ENCODE measurements around the gene TTLL1.

TTLL1 gene

DNA sequence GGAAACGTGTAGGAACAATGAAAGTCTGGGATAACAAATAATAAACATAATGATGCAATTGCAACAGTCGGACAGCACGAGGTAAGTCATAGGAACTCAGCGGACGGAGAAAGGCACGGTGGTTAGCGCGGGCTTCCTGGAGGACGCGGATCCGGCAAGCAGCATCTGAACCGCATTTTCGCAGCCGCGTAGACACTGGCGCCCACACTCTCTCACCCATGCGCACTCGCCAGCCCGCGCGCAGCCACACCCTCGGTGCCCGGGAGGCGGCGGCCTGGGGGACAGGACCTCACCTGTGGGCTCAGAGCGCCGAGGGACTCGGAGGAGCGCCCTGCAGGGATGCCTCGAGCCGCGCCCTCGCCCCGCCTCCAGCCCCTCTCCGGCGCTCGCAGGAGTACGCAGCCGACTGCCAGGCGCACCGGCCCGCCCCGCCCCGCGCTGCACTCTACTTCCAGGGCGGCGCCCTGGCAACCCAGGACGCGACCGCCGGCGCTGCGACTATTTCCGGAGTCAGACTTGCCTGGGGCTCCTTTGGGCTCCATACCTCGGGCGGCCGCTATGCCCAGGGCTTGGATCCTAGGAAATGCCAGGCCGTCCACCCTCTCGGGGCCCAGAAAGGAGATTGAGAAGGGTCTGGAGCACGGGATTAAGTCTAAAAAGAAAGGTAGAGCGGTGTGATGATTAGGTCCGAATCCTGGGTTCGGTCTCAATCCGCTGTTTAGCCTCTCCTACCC lies at the start of gene TTLL1:
TSS of gene TTLL1 (minus strand) at position 408 of the 734 bp plus-strand sequence. CDS start 13,805 bp downstream, outside the sequence.
- peak; percentile 61 for DNase-seq

DNA sequence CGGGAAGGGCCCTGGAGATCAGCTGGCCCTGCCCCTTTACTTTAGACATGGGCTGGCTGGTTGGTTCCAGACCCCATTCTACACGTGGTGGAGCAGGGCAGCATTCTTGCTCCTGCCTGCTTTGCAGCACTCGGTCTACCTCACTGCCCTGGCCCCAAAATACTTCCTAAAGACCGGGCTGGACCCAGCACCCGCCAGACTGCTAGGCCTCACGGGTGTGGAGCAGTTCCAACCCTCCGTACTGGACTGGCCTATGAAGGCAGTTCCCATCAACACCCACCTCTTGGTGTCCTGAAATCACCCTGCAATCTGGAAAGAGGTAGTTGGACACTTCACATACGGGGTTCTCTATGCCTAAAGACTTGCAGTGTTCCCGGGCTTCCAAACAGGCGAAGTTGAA lies 47.6 kb upstream of the TTLL1 start:
- DNase-seq, result no peak

DNA sequence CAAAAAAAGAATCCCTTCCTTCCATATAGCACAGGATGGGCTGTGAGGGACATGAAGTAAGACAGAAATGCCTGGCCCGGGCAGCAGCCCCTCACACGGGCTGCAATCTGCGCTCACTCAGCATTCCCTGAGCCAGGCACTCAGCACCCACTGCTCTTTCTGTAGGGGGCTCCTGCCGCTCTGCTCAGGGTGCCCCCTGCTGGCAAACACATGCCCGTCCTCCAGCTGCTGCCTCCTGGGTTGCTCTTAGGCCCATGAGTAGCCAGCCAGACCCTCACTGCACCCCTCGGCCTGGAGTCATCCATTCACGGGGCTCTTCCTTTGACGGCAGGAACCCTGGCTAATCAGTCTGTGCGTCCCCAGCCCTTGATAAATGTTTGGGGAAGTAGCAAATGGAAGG lies 47.1 kb upstream of the TTLL1 start:
- DNase-seq, result no peak

DNA sequence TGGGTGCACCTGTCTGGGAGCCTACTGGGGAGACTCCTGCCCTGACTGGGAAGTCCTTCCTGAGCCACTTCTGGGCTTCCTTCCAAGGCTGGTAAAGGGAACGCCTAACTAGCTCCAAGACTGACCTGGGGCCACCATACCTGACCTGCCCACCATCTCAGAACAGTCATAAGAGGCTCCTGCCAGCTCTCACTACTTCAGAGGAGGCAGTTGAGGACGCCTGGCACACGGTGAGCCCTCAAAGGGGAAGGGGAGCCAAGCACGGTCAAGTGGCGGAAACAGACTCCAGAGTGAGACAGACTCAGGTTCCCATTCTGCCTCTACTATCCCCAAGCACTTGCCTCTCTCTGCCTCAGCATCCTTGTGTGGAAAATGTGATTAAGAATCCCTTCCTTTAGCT lies 46.4 kb upstream of the TTLL1 start:
- DNase-seq, result no peak

DNA sequence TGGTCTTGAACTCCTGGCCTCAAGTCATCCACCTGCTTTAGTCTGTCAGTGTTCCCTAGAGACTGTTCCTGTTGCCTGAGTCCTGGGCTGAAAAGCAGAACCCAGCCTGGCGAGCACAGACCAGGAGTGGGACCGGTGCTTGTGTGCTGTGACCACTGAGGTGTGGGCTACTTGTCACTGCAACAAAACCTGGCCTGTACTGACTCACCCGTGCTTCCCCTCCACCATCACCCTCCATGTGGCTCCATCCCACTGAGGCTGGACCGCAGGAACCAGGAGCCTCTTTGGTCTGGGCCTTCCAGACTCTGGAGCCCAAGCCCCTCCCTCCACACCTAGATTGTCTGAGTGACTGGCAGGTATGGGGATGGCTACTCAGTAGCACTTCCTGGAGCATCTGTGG lies 45.4 kb upstream of the TTLL1 start:
- DNase-seq, result no peak

DNA sequence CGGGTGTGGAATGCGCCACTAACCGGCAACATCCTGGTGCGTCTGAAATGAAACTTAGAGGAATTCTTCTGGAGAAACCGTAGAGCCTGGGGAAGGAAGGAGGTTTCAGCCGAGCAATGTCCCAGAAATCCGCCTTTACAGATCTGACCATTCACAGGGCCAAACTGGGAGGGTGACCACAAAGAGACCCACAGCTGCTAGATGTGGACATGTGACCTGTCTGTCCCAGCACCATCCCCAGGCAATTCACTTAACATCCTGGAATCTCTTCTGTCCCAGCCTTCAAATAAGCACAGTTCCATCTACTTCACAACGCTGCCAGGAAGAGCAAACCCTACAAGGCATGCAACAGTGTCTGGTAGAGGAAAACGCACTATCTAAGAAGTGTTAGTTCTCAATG lies 44.2 kb upstream of the TTLL1 start:
- DNase-seq, result no peak

DNA sequence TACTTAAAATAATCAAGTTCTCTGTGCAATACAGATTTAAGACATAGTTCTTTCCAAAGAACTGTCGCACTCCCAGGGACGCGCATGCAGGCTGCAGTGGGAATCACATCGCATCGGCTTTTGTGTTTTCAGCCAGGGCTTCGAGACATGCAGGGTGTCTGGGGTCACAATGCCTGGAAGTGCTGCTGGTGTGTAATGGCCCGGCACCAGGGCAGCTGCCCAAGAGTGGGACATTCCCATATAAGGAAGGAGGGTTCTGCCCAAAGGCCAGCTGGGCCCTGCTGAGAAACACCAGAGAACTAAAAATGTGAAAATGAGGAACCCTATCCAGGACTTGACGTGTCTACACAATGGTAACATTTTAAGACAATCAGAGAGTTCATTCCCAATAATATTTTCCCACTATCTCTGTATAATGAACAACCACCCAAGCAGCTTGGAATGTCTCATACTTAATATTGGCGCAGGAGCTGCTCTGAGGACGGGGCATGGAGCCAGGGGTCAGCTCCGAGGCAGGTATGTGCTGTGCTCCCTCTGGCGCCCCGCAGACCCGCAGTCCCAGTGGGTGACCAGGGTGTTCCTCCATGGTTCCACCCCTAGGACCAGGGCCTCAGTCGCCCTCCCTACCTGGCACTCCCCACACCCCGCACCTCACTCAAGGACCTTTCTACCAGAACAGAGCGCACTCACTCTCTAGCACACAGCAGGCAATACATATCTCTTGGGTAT lies 42.7 kb upstream of the TTLL1 start:
- no peak for DNase-seq

DNA sequence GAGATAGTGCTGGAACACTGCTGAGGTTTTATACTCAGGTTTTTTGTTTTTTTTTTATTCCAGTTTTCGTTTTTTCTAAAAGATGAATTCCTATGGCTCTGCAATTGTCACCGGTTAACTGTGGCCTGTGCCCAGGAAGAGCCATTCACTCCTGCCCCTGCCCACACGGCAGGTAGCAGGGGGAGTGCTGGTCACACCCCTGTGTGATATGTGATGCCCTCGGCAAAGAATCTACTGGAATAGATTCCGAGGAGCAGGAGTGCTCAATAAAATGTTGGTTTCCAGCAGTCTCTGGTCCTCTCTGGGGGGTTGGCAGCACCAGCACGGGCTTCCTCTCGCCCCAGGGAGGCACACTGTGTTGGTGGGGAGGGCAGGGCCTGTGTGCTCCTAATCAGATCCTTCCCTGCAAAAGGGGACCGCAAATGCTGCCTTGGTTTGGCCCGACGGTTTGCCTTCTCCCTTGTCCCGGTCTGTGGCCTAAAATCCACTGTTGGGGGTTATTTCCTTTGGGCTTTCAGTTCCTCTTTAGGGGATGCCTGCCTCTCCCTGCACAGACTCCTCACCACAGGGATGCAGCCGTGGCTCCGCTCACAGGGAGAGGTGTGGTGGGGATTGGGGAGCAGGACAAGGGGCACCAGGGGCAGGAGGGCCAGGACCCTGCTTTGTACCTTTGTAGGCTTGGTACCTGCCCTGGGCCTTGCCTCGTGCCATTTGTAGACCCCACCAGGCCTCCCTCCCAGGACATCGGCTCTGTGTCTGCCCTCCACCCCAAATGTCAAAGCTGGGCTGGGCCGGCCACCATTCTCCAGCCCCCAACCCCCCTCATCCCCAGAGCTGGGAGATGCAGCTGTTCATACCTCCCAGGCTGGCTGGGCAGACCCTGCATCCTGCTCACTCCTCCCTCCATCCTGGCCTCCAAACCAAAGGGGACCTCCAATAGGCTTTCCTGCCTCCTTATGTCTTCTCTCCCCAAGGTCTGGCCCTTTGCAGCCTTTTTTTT lies 40.5 kb upstream of the TTLL1 start:
- DNase-seq, result no peak

DNA sequence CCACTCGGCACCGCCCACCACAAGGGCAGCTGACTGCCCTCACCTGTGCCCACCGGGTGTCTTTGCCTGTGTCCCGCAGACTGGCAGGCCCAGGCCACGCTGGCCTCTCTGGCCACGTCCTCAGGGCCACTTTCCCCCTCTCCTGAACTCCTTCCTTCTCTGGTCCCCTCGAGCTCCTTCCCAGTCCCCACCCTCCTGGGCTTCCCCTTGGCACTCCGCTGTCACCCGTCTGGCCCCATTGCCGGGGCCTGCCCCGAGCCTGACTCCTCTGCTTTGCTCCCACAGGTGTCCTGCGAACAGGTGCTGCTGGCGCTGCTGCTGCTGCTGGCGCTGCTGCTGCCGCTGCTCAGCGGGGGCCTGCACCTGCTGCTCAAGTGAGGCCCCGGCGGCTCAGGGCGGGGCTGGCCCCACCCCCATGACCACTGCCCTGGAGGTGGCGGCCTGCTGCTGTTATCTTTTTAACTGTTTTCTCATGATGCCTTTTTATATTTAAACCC lies 39.8 kb upstream of the TTLL1 start:
- no peak for DNase-seq

DNA sequence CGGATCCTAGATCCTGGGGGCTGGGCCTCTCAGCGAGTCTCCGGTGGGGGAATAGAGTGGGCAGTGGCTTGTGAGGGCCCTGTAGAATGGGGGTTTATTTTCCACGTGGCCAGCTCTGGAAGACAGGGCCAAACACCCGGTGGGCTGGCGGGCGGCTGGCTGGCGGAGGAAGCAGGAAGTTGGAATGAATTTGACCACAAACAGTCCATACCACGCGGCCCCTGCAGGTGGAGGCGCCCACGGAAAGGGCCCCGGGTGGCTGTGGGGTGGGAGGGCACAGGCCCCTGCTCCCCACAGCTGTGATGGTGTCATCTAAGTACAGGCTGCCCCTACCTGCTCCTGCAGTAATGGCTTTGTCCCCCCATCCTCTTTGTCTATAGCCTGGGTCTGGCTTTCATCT lies 38.9 kb upstream of the TTLL1 start:
- DNase-seq, result no peak

DNA sequence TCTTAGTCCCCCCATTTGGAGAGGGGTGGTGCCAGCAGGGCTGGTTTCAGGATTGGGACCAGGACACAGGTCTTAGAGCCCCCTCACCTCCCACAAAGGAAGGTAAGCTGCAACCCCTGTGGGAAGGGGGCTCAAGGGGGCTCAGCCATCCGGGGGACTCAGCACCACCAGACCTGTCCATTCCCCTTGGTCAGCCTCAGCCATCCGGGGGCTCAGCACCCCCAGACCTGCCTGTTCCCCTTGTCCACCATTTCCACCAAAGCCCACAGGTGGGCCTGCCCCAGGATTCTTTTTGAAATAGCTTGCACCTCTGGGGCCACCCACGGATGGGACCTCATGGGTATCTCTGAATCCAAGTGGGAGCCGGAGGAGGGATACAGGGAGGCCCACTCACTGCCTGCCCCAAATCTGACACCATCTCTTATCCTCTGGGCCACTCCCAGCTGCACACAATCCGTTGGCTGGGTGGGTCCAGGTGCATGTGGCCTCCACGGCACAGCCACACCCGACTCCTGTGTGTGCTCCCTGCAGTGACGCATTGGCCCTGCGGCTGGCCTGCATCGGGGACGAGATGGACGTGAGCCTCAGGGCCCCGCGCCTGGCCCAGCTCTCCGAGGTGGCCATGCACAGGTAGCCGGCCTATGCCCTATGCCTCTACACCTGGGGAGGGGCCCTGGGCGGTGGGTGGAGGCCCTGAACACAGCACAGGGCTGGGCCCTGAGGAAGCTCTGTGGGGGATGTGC lies 38.1 kb upstream of the TTLL1 start:
- DNase-seq, result no peak

DNA sequence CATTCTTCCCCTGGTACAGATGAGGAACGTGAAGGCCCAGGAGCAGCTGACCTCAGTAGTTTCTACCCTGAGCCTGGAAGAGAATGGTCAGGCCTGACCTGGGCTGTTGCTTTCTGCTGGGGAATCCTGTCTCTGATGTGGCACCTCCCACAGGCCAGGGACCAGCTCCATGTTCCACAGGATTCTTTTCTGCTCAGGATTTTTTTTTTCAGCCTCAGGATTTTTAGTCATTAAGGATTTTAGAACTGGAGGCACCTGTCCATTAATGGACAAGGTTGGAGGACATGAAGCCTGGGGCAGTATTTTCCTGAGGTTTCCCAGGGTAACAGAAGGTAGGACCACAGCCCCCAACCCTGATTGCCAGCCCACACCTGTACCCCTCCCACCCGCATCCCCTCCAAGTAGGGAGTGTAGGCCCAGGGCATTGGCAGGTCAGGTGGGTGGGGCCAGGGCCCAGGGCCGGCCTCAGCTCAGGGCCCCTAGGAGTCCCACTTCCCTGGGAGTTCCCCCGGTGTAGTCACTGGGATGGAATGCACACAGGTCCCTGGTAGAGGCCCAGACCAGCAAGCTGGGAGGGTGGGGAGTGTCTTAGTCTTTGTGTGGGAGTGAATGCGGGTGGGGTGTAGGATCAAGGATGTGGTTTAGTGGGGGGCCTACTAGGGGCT lies 37.4 kb upstream of the TTLL1 start:
- DNase-seq, result no peak

DNA sequence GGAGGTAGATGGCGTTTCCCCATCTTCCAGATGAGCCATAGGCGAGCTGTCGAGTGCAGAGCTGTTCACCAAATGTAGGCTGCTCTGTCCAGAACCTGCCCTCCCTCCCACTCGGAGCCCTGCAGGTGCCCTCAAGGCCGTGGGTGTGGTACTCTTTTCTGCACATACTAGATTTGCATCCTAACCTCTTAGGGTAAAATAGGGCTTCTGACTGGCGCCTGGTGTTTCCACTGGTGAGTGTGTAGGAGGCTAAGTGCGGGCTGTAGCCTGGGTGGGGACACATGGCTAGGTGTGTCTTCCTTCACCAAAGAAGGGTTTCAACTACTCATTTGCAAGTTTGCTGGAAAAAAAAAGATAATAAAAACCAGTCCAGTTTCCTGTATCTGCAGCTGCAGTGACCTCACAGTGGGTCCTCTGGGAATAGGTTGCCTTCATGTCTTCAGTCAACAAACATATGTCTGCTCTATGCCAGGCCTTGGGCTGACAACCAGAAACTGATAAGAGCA lies 29.8 kb upstream of the TTLL1 start:
- no peak for DNase-seq

DNA sequence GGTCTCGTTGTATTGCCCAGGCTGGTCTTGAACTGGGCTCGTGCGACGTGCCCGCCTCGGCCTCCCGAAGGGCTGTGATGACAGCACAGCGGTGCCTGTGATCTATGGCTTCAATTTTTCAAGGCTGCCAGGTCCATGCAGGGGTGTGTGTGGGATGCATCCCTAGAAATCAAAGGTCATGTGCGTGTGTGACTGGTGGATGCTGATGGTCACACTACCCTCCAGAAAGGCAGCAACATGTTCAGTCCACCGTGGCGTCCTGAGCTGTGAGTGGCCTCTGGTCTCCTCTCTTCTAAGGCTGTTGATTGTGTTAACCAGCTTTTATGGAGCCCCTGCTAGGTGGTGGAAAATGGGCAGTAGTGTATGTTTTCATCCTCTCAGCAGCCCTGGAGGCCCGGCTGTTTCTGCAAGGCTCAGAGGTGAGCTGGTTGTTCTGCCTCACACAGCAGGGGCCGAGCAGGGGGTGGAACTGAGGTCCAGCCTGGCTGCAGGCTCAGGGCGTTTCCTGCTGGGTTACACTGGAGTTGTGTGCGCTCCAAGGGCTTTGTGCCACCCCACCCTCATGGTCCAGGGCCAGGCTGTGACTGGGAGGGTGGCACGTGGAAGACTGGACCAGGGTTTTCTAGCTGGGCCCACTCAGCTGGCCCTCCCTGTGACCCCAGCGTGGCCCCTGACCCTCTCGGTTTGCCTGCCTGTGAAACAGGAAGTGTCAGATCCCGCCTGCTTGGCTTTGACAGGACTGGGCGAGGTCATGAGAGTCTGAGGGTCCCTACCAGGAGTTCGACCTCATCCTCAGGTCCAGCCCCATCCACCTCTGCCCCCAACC lies 29.0 kb upstream of the TTLL1 start:
- no peak for DNase-seq

DNA sequence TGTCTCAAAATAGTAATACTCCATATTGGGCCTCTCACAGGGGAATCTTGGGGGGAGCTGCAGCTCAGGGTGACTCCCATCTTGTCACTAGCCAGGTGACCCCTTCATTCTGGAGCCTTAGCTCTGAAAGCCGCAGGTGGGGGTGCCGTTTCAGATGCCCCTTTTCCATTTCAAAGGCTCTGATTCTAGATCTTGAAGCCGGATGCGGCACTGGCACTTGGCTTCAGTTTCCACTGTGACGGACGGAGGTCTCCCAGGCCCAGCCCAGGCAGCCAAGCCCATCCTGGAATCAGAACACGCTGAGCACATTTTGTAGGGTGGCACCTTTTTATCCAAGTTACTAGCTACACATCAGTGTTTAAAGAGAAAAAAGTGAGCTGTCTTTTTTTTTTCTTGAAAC lies 27.7 kb upstream of the TTLL1 start:
- DNase-seq, result no peak

DNA sequence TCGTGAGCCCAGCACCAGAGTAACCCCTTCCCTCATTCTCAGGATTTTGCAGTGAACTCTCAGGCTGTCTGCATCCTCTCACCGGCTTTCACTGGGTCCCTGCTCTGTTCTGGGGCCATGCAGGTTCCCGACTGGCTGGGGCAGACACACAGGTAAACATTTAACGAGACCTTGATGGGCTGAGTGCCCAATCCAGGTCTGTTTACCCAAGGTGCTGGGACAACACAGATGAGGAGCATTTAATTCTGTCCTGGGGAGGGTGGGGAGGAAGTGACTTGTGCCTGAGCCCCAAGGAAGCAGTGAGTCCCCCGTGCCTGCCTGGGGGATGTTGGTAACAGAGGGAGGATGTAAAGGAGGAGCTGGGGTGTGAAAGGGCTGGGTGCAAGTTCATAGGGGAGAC lies 25.8 kb upstream of the TTLL1 start:
- no peak for DNase-seq

DNA sequence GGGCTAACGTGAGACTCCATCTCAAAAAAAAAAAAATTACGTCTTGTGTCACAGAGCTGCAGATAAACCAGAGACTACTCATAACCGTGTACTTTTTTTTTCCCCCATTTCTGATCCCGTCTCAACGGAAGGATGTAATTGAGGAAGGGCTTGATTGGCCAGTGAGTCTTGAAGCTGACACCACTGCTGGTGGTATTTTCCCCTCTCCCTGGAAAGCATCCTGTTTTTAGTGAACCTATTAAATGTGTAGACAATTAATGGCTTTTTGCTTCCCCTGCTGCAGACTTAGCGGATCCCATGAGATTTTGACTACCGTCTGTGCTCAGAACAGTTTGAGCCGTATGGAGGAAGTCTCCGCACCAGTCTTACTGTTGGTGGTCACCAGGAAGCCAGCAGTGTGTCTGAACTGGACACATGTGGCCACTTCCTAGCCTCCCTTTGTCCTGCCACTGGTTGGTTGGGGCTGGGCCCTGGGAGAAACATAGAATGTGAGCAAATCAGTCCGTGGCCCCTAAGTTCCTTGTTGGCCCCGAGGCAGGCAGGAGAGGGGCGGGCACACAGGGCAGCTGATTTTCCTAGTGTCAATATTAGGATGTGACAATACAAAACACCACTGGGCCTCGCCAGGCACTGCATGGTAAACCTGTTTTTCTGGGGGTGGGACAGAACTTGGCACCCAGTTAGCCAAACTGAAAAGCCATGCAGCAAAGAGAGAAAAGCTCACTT lies 24.5 kb upstream of the TTLL1 start:
- no peak for DNase-seq

DNA sequence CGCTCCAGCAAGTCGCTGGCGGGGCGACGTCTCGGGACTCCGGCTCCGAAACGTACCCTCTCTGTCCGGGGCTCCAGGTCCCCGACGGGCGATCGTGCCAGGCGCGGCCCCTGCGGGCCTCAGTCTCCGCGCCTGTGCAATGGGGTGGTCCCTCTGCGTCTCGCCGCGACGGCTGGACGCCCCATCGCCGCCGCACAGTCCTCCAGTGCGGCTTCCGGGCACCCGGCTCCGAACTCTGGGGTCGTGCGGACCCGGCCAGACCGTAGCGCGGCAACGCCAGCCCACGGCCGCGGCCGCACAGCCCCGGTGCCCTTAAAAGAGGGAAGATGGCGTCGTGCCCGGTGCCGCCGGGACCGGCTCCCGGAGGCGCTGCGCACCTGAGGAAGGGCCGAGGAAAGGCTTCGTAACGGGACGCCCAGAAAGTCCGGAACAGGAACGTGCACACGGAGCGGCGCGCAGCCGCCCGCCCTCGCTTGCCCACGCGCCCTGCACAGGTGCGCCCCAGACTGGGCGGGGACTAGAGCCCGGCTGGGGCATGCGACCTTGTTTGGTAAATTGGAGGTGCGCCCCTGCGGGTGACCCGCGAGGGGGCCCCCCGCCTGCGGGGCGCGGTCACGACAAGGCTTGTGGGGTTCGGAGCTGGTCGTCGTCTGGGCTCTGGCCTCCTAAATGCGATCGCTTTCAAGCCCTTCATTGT lies 21.9 kb upstream of the TTLL1 start:
- DNase-seq, result no peak

DNA sequence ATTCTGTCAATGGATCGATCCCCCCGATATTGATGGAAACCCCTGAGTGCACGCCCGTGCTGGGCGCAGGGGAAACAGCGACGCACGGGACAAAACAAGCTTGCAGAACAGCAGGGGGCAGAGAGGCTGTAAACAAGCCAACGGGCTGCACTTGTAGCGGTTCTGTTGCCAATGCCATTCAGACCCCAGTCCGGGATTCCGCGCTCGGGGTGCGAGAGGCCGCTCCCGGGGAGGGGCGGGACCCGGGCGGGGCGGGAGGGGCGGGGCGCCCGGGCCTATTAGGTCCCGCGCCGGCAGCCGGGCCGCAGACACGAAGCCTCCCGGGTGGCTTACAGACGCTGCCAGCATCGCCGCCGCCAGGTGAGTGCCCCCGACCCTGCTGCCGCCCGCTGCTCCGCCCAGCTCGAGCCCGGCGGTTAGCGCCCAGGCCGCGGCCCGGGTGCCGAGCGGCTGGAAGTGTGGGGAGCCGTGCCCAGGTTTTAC lies 21.3 kb upstream of the TTLL1 start, which contains the start of gene BIK:
TSS of gene BIK (plus strand) at position 307 of the 483 bp plus-strand sequence. CDS start 13,273 bp downstream, outside the sequence.
- no peak for DNase-seq
